Hematopoietic multipotent progenitor cell treated with erythropoietin and hydrocortisone succinate and interleukin-3 and kit ligand, for 6 days (in vitro differentiated cells): ENCODE data around the gene TMEM164.

Experiments used
- DNase-seq: peaks from one replicate; pipeline ENCODE4 v3.0.0-alpha.2; 2015

Gene TMEM164

DNA sequence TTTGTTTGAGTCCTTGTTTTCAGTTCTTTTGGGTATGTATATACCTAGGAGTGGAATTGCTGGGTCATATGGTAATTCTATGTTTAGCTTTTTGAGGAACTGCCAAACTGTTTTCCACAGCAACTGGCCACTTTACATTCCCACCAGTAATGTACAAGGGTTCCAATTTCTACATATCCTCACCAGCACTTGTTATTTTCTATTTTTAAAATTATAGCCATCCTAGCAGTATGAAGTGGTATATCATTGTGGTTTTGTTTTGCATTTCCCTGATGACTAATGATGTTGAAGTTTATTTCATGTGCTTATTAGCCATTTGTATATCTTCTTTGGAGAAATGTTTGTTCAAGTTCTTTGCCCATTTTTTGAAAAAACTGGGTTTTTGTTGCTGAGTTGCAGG, 39.6 kb downstream of the TMEM164 start:
- DNase-seq: no peak

- no peak for DNase-seq
Observed at GRCh38 chrX:110043506-110043905, 40.6 kb downstream of the TMEM164 start.

DNA sequence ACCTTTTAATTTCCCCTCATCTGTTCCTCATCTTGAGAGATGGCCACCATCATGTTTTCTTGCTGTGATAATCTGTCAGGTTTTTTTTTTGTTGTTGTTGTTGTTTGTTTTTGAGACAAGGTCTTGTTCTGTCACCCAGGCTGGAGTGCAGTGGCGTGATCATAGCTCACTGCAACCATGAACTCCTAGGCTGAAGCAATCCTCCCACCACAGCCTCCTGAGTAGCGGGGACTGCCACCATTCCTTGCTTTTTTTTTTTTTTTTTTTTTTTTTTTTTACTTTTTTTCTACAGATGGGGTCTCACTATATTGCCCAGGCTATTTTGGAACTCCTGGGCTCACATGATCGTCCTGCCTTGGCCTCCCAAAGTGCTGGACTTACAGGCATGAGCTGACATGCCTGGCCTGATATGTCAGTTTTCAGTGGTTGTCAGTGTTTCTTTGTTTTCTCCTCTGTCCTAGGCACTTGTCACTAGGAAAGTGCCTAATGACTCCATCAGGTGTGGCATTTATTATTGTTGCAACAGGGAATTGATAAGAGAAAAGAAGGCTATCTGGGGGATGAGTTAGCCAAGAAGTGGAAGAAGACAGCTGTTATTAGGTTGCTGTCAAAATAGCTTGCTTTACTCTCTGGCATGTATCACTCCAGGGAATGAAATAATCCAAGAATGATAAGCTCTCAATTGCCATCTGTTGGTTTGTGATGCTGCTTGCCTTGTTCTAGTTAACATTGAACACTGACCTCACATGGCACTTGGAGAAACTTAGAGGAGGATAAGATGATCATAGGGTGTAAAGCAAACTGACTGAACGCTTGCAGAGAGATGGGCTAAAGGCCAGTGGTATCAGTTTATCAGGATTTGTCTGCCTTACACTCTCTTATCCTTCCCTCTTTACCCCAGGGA, 41.7 kb downstream of the TMEM164 start:
- peak; percentile 64 for DNase-seq

- DNase-seq: no peak
Observed at GRCh38 chrX:110045421-110045820, 42.5 kb downstream of the TMEM164 start.

DNA sequence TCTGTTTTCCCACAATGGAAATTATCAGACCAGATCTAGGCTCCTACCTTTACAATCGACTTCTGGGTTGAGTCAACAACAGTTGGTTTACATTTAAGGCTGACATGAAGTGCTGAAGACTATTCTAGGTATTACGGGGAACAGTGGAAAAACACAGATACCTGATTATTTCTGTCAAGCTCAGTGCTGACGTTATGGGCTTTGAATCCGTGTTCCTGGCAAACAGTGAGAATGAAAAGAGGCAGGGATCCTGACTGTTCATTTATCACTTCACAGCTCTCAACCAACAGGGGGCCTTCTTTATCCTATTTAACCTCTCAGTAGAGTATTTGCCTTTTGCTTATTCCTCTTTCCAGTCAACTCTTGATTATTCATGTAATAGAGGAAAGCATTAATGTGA, 43.1 kb downstream of the TMEM164 start:
- DNase-seq: no peak

DNA sequence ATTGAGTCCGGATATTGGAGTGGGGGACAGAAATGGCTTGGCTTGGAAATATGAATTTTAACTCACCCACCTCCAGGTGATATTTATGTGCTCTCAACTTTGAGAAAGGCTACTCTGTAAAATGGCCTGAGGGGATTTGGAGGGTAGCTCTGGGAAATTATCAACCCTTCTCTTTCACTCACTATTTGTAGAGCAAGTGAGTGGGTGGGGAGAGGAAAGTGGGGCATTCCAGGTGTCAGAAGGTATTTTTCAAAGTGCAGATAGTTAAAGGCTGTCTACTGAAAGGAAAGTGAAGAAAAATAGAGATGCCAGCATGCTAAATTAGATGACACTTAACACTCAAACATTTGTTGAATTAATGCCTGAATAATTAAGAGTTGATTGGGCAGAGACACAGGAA, 44.1 kb downstream of the TMEM164 start:
- DNase-seq: no peak

GRCh38 chrX:110049096-110049495, 46.2 kb downstream of the TMEM164 start:
- DNase-seq: no peak

DNA sequence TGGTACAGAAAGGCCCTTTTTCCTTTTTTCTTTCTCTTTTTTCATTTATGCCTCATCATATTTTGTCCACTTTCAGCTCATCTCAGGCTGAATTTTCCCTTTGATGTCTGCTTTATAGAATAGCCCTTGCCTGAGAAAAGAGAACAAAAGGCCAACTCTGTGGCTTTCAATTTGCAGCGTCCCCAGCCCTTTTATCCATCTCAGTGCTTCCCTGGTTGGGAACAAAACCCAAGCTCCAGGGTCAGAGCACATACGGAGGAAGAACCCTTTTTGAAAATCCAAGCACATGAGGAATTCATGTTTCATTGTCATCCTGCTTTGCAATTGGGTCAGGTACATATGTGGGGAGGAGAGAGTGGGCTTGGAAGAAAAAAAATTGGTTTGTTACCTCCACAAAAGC, 47.5 kb downstream of the TMEM164 start:
- DNase-seq: no peak

DNA sequence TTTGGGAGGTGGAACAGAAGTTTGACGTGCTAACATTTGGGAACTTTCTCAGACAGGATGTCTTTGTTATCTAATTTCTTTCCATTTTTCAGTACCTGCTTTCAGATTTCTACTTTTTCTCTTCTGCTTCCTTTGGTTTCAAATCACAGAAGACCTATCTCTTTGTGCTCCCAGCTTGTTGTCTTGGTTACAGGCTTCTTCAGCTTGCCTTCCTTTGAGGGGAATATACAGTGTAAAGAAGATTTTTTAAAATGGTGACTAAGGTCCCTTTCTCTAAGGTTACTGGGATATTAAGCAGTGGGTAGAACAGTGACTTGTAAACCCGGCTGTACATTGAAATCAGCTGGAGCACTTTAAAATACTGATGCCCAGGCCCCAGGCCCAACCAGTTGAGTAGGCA, 48.0 kb downstream of the TMEM164 start:
- DNase-seq: no peak

DNA sequence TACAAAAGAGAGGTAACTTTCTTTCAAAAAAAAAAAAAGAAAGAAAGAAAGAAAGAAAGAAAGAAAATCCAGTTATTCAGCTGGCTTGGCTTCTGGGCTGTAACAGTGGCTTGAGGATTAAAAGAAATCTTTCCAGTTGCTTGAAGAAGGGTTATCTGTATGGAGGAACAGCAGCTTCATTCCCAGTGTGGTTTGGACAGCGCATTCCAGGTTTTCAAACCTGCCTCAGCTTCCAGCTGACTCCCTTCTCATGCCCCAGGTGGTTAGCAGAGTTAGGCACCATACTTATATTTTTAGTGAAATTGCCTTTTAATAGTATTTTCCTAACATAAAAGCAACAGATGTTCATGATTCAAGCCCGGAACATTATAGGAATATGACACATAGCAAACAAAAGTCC, 48.6 kb downstream of the TMEM164 start:
- no peak for DNase-seq

DNA sequence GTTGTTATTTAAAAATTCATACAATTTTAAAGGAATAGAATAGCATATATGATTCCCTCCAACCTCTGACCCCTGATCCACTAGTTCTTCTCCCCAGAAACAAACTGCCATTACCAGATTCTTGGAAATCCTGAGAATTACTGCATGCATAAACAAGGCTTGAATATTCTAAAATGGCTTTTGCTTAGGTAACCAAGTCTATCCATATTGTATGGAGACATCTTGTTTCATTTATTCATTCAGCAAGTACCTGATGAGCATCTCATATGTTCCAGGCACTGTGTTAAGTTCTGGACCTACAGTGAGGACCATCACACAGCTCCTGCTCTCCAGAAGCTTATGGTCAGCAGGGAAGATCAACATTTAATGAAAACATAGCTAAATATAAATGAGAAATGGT, 49.4 kb downstream of the TMEM164 start:
- DNase-seq: no peak

- no peak for DNase-seq
Observed at GRCh38 chrX:110053453-110053852, 50.5 kb downstream of the TMEM164 start.

DNA sequence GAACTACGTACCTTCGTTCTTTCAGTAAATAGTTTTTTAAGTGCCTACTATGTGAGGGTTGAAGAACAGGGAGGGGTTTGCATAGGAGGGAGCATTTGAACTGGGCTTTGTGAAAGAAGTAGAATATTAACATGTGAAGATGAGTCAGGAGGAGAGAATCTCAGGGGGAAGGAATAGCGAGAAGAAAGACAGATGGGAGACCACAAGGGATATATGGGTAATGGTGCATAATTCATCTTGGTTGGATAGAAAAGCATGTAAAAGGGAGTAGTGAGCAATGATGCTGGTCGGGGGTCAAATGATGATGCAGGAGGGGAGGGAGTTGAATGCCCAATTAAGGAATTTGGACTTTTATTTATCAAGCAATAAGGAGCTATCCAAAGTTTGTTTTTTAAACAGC, 52.7 kb downstream of the TMEM164 start:
- DNase-seq: no peak

DNA sequence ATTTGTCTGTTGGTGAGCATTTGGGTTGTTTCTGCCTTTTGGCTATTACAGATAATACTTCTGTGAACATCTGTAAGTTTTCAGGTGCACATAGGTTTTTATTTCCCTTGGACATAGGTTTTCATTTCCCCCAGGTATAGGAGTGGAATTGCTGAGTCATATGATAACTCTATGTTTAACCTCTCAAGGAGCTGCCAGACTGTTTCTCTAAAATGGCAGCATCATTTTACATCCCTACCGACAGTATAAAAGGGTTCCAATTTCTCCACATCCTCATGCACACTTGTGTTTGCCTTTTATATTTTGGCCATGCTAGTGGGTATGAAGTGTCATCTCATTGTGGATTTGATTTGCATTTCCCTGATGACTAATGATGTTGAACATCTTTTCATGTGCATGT, 53.5 kb downstream of the TMEM164 start:
- DNase-seq: no peak

DNA sequence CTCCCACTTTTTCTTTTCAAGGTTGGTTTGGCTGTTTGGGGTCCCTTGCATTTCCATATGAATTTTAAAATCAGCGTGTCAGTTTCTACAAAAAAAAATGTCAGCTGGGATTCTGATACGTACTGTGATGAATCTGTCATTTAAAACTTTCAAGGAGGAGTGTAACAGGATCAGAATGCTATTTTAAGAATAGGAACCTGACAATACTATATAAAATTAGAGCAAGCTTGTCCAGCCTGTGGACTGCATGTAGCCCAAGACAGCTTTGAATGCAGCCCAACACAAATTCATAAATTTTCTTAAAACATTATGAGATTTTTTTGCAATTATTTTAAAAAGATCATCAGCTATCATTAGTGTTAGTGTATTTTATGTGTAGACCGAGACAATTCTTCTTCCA, 56.5 kb downstream of the TMEM164 start:
- no peak for DNase-seq

DNA sequence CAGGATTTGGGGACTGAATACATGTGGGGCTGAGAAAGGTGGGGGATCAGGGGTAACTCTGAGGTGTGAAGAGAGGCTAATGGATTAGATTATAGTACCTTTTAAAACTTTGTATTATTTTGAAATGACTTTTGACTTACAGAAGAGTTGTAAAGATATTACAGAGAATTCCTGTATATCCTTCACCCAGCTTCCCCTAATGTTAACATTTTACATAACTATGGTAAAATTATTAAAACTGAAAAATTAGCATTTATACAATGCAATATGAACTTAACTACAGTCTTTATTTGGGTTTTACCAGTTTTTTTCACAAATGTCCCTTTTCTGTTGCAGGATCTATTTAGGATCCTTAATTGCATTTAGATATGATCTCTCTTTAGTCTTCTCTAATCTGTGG, 57.4 kb downstream of the TMEM164 start:
- no peak for DNase-seq

GRCh38 chrX:110060846-110061537, 58.1 kb downstream of the TMEM164 start:
- DNase-seq: no peak

- no peak for DNase-seq
Observed at GRCh38 chrX:110062919-110063318, 60.0 kb downstream of the TMEM164 start.

DNA sequence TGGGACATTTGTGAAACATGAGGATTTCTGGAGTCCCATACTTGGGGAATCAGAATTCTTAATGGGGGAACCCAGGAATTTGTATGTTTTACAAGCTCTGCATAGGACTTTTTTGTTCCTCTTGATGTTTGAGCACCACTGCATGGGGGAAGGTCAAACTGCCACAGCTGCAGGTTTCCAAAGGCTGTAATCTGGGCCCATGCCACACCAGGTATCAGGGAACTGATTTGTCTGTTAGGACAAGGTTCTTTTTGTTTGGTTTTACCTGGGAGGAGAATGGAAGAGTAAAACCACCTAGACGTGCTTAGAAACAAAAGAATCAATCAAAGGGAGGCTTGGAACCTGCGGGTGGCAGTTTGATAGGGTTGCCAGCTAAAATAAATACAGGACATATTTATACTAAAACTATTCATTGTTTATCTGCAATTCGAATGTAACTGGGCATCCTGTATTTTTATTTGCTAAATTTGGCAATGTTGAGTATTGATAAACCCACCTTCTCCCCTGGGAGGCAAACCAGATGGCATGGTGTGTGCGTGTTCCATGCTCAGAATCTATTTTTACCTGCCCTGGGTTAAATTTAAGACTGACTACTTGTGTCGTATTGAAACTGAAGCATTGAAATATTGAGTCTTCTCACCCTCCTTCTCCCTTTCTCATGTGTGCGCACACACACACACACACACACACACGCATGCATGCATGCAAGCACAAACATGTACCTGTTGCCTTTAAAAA, 63.7 kb downstream of the TMEM164 start:
- DNase-seq: no peak

- no peak for DNase-seq
Observed at GRCh38 chrX:110070970-110071369, 68.1 kb downstream of the TMEM164 start.

GRCh38 chrX:110081320-110081719, 78.4 kb downstream of the TMEM164 start:
- DNase-seq: no peak

GRCh38 chrX:110081740-110082139, 78.8 kb downstream of the TMEM164 start:
- DNase-seq: no peak

GRCh38 chrX:110082161-110082560, 79.2 kb downstream of the TMEM164 start:
- no peak for DNase-seq
